Colonic mucosa (tissue), 4 donors: ENCODE results near the gene ACOT7. TPM values are rescaled to one million over a fixed set of nuclear protein-coding genes. Genes with fewer than 3 reads are reported as not detected.
A peak's percentile ranks its signal among the peaks of the same experiment; 100 is the strongest.

Experiments used
- DNase-seq: peaks from one replicate; pipeline ENCODE4 v3.0.0-alpha.2; 2020
- H3K27ac ChIP-seq: fragments of 200-600 bp; one replicate; pipeline ENCODE4 v1.8.0; 2021
- H3K27me3 ChIP-seq: fragments of 200-600 bp; one replicate; pipeline ENCODE4 v1.8.0; 2021
- H3K36me3 ChIP-seq: fragments of 200-600 bp; one replicate; pipeline ENCODE4 v1.8.0; 2021
- H3K4me1 ChIP-seq: fragments of 200-600 bp; one replicate; pipeline ENCODE4 v1.8.0; 2021; ENCODE audit warnings: mild to moderate bottlenecking
- H3K4me3 ChIP-seq: fragments of 200-600 bp; one replicate; pipeline ENCODE4 v1.8.0; 2021
- H3K9ac ChIP-seq, 2 donors: one replicate each; pipeline ENCODE4 v1.7.0; 2013; ENCODE audit warnings: control low read depth in 2 of 2, low read depth in 2 of 2, low read length in 2 of 2
- H3K9me3 ChIP-seq: fragments of 200-600 bp; one replicate; pipeline ENCODE4 v1.8.0; 2021
- CTCF ChIP-seq: fragments of 200-600 bp; IDR thresholded peaks from one replicate; pipeline ENCODE4 v1.8.0; 2022; ENCODE audit warnings: antibody characterized with exemption, mild to moderate bottlenecking
- intact Hi-C: fragments of 100-400 bp; cut with DNase I; formaldehyde crosslinking; loops from one replicate; pipeline ENCODE4 v1.14.1; 2022
- total RNA-seq, 2 donors: library from RNA; stranded (reverse); fragmentation: NEBNext Ultra II Directional in 1 of 2; extraction: Animal tissue kit (Norgen Biotek cat#: 25700) in 1 of 2; gene quantifications; one replicate each; pipeline ENCODE4 v1.2.1, GENCODE V29; 2021
- donor health status: healthy.
- donor health status: DM: no; HTN: no; CAD: no.
- donor health status: DM: no; HTN: no; CAD: no.

The ACOT7 gene
- total RNA-seq, 2 donors from 2014 or later, result 48.7 to 125 TPM

- no peaks in the 10 kb centered on the region for H3K36me3 ChIP-seq
- no peaks in the 10 kb centered on the region for H3K9me3 ChIP-seq
- no peak overlapping the region for H3K4me3 ChIP-seq
- no peak for DNase-seq
- H3K4me1 ChIP-seq, result peaks cover 47% of the 10 kb centered on the region
- H3K9ac ChIP-seq, result peak overlapping the region in 1 of 2 donors; percentile 71
- peak overlapping the region; percentile 22 for H3K27ac ChIP-seq
- no peaks in the 10 kb centered on the region for H3K27me3 ChIP-seq
- intact Hi-C loops, result loop anchor here (5.0 kb wide), 1 partner anchor 43 kb away; no protein-coding TSS in a partner anchor
- no peak for TF ChIP-seq CTCF
Measured at GRCh38 chr1:6354659-6355317, 38.8 kb downstream of the ACOT7 start.

GRCh38 chr1:6353955-6354658, 39.5 kb downstream of the ACOT7 start:
- peak; percentile 87 for DNase-seq
- Histone ChIP-seq H3K9me3 (no peaks in the 10 kb centered on the region), H3K27me3 (no peaks in the 10 kb centered on the region), H3K4me1 (peaks cover 42% of the 10 kb centered on the region), H3K4me3 (no peak overlapping the region), H3K36me3 (no peaks in the 10 kb centered on the region), H3K9ac (peak overlapping the region in 1 of 2 donors; percentile 71), H3K27ac (peak overlapping the region; percentile 70)
- no peak for TF ChIP-seq CTCF
- intact Hi-C loops, result loop anchor here (5.0 kb wide), 1 partner anchor 43 kb away; no protein-coding TSS in a partner anchor

GRCh38 chr1:6353619-6353954, 40.0 kb downstream of the ACOT7 start:
- Histone ChIP-seq H3K27ac (peak overlapping the region; percentile 70), H3K4me3 (no peak overlapping the region), H3K9ac (peak overlapping the region in 1 of 2 donors; percentile 71), H3K36me3 (no peaks in the 10 kb centered on the region), H3K4me1 (peaks cover 37% of the 10 kb centered on the region), H3K27me3 (no peaks in the 10 kb centered on the region), H3K9me3 (no peaks in the 10 kb centered on the region)
- DNase-seq, result no peak
- TF ChIP-seq CTCF, result no peak
- intact Hi-C loops, result loop anchor here (5.0 kb wide), 1 partner anchor 44 kb away; no protein-coding TSS in a partner anchor

GRCh38 chr1:6352138-6352563, 41.4 kb downstream of the ACOT7 start:
- H3K4me3 ChIP-seq, result no peak overlapping the region
- no peaks in the 10 kb centered on the region for H3K27me3 ChIP-seq
- intact Hi-C loops, result loop anchor here (5.0 kb wide), 1 partner anchor 45 kb away; no protein-coding TSS in a partner anchor
- peak overlapping the region in 1 of 2 donors; percentile 12 for H3K9ac ChIP-seq
- no peaks in the 10 kb centered on the region for H3K9me3 ChIP-seq
- H3K27ac ChIP-seq, result no peak overlapping the region
- H3K4me1 ChIP-seq, result peaks cover 25% of the 10 kb centered on the region
- no peak for TF ChIP-seq CTCF
- H3K36me3 ChIP-seq, result no peaks in the 10 kb centered on the region
- peak; percentile 73 for DNase-seq

GRCh38 chr1:6351480-6352137, 42.0 kb downstream of the ACOT7 start:
- Histone ChIP-seq H3K27me3 (no peaks in the 10 kb centered on the region), H3K27ac (no peak overlapping the region), H3K9ac (peak overlapping the region in 1 of 2 donors; percentile 12), H3K4me1 (peaks cover 24% of the 10 kb centered on the region), H3K36me3 (no peaks in the 10 kb centered on the region), H3K4me3 (no peak overlapping the region), H3K9me3 (no peaks in the 10 kb centered on the region)
- intact Hi-C loops, result loop anchor here (5.0 kb wide), 1 partner anchor 46 kb away; no protein-coding TSS in a partner anchor
- no peak for TF ChIP-seq CTCF
- DNase-seq, result peak; percentile 66
